HFFc6 (cell line): ENCODE data around the gene GDNF. TPM values are rescaled to one million over a fixed set of nuclear protein-coding genes. Genes with fewer than 3 reads are reported as not detected.

ENCODE experiments used
- DNase-seq: peaks from one replicate; pipeline ENCODE4 v3.0.0-alpha.2; 2018
- H3K27ac Mint-ChIP-seq: 2 replicates; pipeline ENCODE4 v1.8.0; 2020; ENCODE audit warnings: mild to moderate bottlenecking, mixed read lengths
- H3K27me3 Mint-ChIP-seq: 2 replicates; pipeline ENCODE4 v1.8.0; 2021; ENCODE audit warnings: mild to moderate bottlenecking, moderate library complexity, mixed read lengths; ENCODE audit not compliant: insufficient read depth
- H3K36me3 Mint-ChIP-seq: 2 replicates; pipeline ENCODE4 v1.8.0; 2021; ENCODE audit warnings: low read depth, mixed read lengths
- H3K4me1 Mint-ChIP-seq: 2 replicates; pipeline ENCODE4 v1.8.0; 2020; ENCODE audit warnings: low read depth, mixed read lengths
- H3K4me3 Mint-ChIP-seq: 2 replicates; pipeline ENCODE4 v1.8.0; 2020; ENCODE audit warnings: mild to moderate bottlenecking, moderate library complexity, mixed read lengths
- H3K9me3 Mint-ChIP-seq: 2 replicates; pipeline ENCODE4 v1.8.0; 2020; ENCODE audit warnings: mild to moderate bottlenecking, mixed read lengths
- total RNA-seq, 6 experiments: library from RNA; stranded (reverse); fragmentation: NEBNext Ultra II Directional; extraction: Animal tissue kit (Norgen Biotek cat#: 25700); gene quantifications; 2 replicates in 1 of 6; 3 replicates in 5 of 6; pipeline ENCODE4 v1.2.3, GENCODE V29; 2021
- TF ChIP-seq, protein P1 (sequence below): fragments of 200-600 bp; sonication (generic); IDR thresholded peaks from 2 replicates; pipeline ENCODE4 v1.5.0; 2021; ENCODE audit warnings: antibody characterized with exemption, mild to moderate bottlenecking

Gene GDNF
- total RNA-seq, 6 experiments from 2014 or later: 0.85 to 8.3 (median 7.1) TPM

DNA sequence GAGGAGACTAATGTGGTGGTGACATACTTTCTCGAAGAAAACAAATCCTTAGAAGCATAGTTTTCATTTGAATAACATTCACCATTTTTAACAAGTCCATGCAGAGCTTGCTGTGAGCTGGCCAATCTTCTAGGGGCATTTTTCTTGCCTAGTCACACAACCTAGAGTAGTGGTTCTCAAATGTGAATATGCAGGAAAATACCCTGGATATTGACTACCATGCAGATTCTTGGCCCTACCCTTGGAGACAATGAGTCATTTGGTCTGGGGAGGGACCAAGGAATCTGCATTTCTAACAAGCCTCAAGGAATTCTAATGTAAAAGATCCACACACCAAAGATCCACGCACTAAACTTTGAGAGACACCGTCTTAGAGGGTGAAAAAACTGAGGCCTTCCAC is 23.5 kb downstream of the GDNF start:
- H3K4me1 Mint-ChIP-seq: peaks cover 38% of the 10 kb centered on the region
- peaks cover 44% of the 10 kb centered on the region for H3K36me3 Mint-ChIP-seq
- no peak overlapping the region for H3K4me3 Mint-ChIP-seq
- no peaks in the 10 kb centered on the region for H3K9me3 Mint-ChIP-seq
- H3K27ac Mint-ChIP-seq: peak overlapping the region; percentile 59
- TF ChIP-seq, protein P1, sequence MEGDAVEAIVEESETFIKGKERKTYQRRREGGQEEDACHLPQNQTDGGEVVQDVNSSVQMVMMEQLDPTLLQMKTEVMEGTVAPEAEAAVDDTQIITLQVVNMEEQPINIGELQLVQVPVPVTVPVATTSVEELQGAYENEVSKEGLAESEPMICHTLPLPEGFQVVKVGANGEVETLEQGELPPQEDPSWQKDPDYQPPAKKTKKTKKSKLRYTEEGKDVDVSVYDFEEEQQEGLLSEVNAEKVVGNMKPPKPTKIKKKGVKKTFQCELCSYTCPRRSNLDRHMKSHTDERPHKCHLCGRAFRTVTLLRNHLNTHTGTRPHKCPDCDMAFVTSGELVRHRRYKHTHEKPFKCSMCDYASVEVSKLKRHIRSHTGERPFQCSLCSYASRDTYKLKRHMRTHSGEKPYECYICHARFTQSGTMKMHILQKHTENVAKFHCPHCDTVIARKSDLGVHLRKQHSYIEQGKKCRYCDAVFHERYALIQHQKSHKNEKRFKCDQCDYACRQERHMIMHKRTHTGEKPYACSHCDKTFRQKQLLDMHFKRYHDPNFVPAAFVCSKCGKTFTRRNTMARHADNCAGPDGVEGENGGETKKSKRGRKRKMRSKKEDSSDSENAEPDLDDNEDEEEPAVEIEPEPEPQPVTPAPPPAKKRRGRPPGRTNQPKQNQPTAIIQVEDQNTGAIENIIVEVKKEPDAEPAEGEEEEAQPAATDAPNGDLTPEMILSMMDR: no peak
- no peak for DNase-seq
- peaks cover under 1% of the 10 kb centered on the region for H3K27me3 Mint-ChIP-seq

DNA sequence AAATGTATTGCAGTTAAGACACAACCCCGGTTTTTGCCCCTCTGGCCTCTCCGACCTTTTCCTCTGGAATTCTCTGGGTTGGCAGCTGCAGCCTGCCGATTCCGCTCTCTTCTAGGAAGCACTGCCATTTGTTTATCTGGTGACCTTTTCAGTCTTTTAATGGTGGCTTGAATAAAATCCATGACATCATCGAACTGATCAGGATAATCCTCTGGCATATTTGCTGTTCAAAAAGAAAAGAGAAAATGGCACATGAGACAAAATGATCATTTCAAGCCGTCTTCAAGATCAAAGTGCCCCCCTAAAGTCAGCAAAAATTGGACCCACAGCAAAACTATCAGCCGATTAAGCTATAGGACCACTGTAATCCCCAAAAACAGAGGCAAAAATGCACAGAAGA is 23.9 kb downstream of the GDNF start:
- Mint-ChIP-seq H3K27ac (no peak overlapping the region; the same call in 1 of the 2 replicates), H3K4me3 (no peak overlapping the region), H3K36me3 (peaks cover 44% of the 10 kb centered on the region), H3K4me1 (peaks cover 42% of the 10 kb centered on the region), H3K9me3 (no peaks in the 10 kb centered on the region), H3K27me3 (peaks cover 1% of the 10 kb centered on the region)
- DNase-seq: no peak
- TF ChIP-seq, protein P1: no peak

DNA sequence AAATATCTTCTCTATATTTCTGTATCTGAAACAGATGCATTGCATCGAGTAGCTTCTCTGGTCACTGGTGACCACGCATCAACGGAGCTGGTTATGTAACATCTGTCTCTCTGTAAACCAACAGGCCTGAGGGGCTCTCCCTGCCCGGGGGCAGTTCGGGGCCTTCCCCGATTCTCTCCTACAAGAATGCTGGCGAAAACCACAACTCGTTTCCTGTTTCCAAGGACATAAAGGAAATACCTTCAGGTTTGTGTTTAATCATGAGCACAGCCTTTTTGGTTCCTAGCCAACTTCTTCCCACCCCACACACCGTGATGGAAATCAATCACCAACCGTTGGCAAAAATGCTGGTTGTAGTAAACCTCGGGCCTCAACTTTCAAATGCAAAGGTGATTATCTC is 25.1 kb downstream of the GDNF start:
- no peak overlapping the region for H3K27ac Mint-ChIP-seq
- DNase-seq: no peak

DNA sequence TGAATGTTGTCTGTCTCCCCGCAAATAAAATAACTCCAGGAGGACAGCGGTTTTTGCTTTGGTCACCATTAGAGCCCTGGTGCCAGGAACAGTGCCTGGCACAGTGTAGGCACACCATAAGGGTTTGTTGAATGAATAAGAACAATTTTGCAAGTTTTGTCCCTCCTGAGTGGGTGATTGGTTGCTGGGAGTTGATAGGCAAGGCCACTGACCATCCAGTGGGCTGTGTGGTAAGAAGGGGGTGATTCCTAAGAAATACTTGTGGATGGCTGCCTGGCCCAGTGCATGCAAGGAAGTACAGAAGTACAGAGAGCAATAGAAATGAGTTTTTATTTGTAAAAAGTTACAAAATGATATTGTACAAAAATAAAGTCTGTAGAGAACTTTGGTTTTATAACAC is 27.5 kb downstream of the GDNF start:
- H3K4me1 Mint-ChIP-seq: peaks cover 70% of the 10 kb centered on the region
- H3K27ac Mint-ChIP-seq: peak overlapping the region; percentile 97; the same call in 1 of the 2 replicates
- TF ChIP-seq, protein P1: no peak
- H3K9me3 Mint-ChIP-seq: no peaks in the 10 kb centered on the region
- H3K36me3 Mint-ChIP-seq: peaks cover 33% of the 10 kb centered on the region
- H3K4me3 Mint-ChIP-seq: no peak overlapping the region
- H3K27me3 Mint-ChIP-seq: peaks cover 3% of the 10 kb centered on the region
- no peak for DNase-seq

More for the DNA sequence above, 25.1 kb downstream of the GDNF start:
- H3K9me3 Mint-ChIP-seq: no peaks in the 10 kb centered on the region
- peaks cover 54% of the 10 kb centered on the region for H3K4me1 Mint-ChIP-seq
- TF ChIP-seq, protein P1: no peak
- H3K27me3 Mint-ChIP-seq: peaks cover 3% of the 10 kb centered on the region
- peaks cover 44% of the 10 kb centered on the region for H3K36me3 Mint-ChIP-seq
- no peak overlapping the region for H3K4me3 Mint-ChIP-seq

DNA sequence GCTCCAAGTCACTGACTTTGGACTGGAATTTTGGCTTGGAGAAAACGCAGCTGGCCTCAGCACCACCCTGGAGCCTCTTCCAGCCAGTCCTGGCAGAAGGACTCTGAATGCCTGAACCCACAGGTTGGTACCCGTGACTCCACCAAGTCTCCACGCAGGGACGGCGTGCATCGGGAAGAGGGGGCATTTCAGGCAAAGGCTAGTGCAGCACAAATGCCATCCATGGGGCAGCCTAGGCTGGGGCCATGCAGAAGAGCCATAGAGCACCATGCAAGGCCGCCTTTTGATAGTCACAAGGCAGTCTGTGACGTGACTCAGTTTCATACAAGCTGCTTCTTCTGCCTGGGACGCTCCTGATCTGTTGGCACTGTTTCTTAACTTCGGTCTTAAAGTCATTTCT is 28.0 kb downstream of the GDNF start:
- Mint-ChIP-seq H3K4me3 (no peak overlapping the region), H3K9me3 (no peaks in the 10 kb centered on the region), H3K36me3 (peaks cover 33% of the 10 kb centered on the region), H3K27ac (peak overlapping the region; percentile 97; the same call in 1 of the 2 replicates), H3K27me3 (peaks cover 3% of the 10 kb centered on the region), H3K4me1 (peaks cover 66% of the 10 kb centered on the region)
- no peak for DNase-seq
- TF ChIP-seq, protein P1: no peak

DNA sequence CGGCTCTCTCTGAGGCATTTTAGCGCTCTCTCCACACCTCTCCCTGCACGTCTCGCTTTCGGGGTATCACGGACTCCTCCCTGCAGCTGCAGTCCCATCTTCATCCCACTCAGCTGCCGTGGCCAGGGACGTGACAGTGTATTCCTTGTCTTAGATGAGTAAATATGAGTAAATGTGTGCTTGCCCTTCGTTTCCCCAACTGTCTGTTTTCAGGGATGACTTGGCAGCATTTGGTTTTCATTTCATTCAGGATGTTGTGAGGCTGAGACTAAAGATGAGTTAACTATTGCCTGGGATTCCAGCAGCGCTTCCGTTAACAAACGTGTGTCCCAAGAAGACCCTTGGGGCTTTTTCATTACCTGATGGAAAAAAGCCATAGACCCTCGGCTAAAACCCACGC is 29.5 kb downstream of the GDNF start:
- DNase-seq: peak; percentile 58
- peaks cover 25% of the 10 kb centered on the region for H3K36me3 Mint-ChIP-seq
- peak overlapping the region; percentile 97 for H3K27ac Mint-ChIP-seq
- peak overlapping the region; percentile 90 for H3K4me3 Mint-ChIP-seq
- H3K9me3 Mint-ChIP-seq: no peaks in the 10 kb centered on the region
- H3K4me1 Mint-ChIP-seq: peaks cover 51% of the 10 kb centered on the region
- TF ChIP-seq, protein P1: no peak
- H3K27me3 Mint-ChIP-seq: peaks cover 5% of the 10 kb centered on the region
